ENCODE measurements around the gene CTSC.

Gene CTSC

DNA sequence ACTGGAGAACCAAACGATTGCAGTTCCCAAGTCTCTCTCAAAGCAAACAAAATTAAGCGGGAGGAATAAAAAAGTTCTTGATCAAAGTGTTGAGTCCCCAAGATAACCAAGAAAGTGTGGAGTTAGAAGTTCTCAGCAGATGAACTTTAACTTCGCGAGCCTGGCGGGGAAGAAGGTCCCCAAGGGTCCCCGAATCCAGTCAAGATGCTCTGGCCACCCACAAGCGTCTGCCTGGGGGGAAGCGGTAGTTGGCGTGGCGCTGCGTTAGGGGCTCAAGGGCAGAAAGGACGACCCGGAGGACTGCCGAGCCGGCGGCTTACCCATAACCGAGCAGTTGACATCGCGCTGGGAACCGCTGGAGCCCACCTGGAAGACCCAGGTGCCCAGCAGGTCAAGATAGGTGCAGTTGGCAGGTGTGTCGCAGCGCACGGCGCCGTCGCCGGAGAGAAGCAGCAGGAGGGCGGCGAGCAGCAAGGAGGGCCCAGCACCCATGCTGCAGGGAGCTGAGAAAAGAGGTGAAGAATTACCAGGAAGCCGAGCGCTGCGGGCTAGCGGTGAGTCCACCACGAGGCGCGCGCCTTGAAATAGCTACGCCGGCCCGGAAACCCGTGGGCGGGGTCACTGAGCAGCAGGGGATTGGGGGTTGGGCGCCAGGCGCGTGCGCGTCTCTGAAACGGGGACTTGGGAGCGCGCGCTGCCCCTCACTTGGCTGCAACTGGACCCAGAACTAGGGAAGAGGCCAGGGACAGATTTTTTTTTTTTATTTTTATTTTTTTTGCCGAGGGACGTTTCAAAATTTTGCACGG lies at the start of gene CTSC:
TSS of gene CTSC (minus strand) at position 556 of the 806 bp plus-strand sequence. CDS start at position 492, 64 bp downstream.
- peak; percentile 86 for DNase-seq (ENCODE audit: low read depth)

DNA sequence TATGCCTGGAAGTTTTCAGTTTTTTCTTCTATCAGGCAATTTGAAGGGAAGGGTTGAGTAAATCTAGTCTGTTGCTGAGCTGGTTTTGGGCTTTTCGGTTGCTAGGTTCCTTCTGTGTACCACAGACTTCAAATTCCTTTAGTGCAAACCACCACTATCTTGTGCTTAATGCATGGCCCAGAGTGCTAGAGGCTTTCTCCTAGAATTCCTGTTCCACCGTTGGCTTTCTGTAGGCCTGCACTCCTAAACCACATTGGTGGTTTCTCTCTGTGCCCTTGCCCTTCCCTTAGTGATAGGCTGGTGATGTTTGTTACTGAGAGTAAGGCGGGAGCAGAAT lies 47.1 kb upstream of the CTSC start:
- DNase-seq (ENCODE audit: low read depth) = no peak

DNA sequence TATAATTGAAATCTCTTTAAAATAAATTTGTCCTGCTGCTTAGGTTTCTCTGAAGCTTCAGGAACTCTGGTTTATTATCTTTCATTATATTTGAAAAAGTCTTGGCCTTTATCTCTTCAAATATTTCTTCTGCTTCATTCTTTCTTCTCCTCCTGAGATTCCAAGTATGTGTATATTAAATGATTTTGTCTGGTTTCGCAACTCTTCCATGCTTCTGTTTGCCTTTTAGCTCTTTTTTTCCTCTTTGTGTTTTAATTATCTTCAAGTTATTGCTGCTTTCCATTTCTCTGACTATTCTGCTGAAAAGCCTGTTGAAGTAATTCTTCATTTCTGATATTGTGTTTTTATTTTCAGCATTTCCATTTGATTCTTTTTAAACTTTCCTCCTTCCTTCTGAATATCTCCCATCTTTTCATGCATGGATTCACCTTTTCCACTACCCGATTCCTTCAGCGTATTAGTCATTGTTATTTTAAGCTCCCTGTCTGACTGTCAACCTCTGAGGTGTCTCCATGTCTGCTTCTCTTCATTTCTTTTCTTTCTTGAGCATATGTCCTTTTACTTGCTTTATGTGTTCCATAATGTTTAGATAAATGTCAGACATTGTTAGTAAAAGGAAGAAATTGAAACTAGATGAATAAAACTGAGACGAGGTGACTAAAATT lies 46.6 kb upstream of the CTSC start:
- DNase-seq (ENCODE audit: low read depth) = no peak

DNA sequence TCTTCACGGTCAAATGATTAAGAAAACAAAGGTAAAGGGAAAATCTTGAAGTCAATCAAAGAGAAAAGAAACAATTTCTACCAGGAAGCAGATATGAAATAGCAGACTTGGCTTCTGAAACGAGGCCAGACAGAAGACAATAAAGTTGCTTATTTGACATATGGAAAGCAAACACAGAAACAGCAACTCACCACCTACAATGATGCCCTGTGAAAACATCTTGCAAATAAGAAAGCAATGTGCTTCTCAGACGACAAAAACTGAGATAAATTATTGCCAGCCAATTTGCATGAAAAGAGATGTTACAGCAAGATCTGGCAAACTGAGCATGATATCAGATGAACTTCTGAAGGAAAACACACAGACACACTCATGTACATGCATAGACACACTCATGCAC lies 45.9 kb upstream of the CTSC start:
- no peak for DNase-seq (ENCODE audit: low read depth)

DNA sequence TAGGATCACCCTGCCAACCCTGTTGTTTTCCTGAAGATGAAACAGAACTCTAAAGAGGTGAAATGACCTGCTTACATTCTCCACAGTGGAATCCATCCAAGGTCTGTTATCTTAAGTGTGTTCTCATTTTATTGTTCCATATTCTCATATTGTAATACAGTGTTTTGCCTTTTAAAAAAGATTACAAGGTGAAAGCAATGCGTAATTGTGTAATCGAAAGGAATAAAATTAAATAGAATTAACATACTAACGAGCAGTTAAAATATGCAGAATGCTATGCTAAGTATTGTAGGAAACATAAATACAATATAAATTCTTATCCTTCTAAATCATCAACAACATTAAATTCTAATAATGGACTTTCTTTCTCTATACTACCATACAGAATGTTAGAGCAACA lies 41.6 kb upstream of the CTSC start:
- DNase-seq (ENCODE audit: low read depth) = no peak

DNA sequence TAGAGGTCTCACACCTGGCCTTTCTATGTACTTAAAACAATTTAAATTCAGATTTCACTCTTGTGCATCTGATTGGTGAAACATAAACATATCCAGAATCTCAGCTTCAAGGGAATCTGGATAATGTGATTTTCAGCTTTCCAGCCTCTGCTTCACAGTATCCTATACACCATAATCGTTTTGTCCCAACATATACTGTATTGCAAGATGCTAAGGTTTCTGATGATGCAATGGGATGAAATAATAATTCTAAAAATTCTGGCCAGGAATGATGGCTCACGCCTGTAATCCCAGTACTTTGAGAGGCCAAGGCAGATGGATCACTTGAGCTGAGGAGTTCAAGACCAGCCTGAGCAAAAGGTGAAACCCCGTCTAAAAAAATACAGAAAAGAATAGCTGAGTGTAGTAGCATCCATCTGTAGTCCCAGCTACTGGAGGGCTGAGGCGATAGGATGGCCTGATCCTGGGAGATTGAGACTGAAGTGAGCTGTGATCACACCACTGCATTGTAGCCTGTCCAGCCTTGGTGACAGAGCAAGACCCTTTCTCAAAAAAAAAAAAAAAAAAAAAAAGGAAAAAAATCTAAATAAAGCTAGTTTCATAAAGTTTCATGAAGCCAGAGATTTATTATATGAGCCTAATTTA lies 41.0 kb upstream of the CTSC start:
- DNase-seq (ENCODE audit: low read depth) = no peak

DNA sequence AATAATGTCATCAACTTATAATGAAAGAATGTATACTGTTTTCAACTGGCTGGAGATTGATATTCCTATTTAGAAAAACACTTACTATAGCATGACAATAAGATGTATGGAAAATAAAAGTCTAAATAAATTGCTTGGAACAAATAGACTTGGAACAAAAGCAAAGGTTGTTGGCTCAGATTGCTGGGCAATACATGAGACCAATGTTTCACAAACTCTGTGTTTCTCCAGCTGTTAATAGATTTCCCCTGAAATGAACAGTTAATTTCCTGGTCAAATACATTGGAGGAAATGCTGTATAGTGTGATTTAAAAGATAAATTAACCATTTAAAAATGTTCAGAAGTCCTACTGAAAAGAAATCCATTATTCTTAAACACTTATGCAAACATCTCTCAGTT lies 40.1 kb upstream of the CTSC start:
- DNase-seq (ENCODE audit: low read depth) = no peak

DNA sequence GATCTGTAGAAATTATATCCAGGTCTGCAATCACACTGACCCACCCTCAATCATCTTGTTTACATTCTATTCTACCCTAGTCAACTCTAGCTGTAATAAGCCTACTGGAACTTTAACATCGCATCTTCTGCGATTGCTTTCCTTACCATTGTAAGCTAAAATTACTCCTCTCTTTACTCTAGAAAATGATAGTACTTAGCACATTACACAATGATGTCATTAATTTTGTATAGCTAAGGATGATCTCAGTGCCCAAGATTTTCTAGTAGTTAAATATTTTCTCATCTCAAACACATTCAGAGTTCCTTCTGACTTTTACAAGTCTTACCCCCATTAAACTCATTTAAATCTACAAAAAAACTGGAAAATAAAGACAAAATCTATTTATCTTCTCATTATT lies 39.6 kb upstream of the CTSC start:
- DNase-seq (ENCODE audit: low read depth) = no peak

DNA sequence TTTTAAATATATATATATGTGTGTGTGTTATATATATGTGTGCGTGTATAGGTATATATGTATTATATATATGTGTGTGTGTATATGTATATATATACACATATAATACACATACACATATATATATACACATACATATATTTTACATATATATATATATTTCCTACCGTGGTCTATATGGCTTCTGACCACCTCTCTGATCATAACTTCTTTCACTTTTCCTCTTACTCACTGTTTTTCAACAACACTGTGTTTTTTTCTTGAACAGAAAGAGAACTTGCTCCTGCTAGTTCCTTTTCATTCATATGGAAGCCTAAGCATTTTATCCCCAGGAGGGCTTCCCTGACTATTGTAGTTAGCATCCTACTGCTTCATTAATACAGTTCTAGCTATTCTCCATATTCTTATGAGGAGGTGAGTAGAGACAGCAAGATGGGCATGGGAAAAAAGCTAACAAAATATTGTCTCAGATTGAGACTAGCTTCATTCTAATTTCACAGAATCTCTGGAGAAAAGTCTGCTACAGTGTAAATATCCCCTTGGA lies 38.5 kb upstream of the CTSC start:
- DNase-seq (ENCODE audit: low read depth) = no peak

DNA sequence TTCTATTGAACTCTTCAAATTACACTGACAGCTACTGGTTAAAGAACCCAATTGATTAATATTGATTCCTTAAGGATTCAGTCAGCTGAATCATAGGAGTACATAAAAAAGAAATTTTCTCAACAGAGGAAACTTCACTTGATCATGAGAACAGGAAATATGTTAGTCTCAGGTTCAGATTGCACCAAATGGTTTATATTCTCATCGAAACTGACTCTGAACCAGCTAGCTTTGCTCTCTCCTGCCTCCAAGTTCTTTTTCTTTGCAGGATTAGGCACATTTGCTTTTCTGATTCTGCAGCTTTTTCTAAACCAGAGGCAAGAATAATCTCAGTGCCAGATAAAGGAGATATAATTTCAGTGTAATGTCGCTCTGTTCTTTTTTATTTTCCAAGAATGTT lies 33.2 kb upstream of the CTSC start:
- no peak for DNase-seq (ENCODE audit: low read depth)

DNA sequence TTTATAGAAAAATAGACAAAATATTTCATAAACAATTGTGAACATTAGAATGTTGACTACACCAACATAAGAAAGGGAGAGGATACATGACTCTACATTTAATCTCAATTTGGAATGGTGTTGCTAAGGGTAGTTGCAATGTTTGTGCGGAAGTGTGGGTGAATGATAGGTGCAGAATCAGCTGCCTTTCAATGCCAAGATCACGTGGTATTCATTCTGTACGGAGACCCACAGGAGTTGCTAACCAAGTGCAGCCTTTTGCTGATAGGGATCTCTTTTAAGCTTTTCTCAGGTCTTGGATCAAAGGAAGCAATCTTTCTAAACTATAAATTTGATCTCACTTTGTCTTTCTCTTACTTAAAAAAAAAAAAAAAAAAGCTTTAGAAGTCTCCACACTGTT lies 29.8 kb upstream of the CTSC start:
- DNase-seq (ENCODE audit: low read depth) = no peak

DNA sequence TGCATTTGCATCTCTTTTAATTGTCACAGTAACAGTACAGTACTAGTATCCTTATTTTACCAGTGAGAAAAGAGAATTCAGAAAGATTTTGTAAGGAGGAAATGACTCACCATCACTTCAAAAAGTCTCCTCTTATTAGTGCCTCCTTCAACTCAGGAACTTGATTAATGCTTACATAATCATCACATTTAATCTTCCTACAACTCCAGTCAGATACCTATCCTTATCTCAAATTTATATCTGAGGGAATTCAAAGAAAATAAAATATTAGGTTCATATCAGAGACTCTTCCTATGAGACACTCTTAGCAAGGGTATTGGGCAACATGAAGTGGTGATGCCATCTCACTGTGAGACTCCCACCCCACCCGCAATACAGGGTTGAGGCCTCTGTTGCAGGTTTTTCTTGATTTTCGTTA lies 26.1 kb upstream of the CTSC start:
- DNase-seq (ENCODE audit: low read depth) = no peak

DNA sequence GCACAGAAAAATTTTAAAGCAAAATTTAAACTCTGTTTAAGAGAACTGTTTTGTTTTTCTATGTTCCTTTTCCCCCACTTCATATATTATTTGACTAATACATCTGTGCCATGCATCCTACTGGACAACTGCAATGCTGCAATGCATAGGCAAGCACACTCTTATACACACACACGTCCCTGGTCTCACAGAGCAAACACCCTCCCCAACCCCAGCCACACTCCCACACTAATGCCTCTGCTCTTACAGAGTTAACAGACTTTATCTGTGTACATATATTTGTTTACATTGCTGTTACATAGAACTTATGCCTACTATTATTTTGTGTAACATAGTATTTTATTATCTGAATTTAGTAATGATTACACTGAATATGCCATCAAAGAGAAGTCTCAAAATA lies 25.5 kb upstream of the CTSC start:
- DNase-seq (ENCODE audit: low read depth) = no peak

DNA sequence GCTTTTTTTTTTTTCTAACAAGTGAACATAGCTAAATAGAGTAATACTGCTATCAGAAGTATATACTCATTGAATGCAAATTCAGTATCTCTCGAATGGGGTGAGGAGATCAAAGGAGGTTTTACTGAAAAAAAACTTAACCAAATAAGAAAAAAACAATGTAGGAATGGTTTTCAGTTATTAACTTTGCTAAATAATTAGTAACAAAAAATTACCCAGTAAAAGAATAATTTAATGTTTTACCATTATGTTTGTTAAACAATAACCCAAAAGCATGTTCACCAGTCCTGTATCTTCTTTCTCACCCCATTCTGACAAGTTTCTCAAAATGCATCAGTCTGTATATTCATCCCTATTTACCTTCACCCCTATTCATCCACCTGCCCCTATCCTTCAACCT lies 22.6 kb upstream of the CTSC start:
- no peak for DNase-seq (ENCODE audit: low read depth)

DNA sequence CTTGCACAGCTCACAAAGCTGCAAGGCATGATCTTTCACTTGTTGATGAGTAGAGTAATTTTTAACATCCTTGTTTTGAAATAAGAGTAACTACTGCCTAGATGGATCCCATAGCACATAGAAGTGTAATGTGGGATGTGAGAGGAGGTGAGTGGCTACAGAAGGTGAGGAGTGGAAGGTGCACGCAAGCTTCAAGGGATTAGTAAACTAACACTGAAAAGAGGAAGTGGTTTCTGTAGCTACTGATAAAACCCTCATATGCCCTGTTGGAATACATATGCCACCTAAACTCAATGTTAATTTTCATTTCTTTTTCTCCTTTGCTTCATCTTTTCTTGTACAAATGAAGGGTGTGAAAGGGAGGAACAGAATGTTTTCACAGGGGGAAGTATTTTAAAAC lies 22.0 kb upstream of the CTSC start:
- no peak for DNase-seq (ENCODE audit: low read depth)

DNA sequence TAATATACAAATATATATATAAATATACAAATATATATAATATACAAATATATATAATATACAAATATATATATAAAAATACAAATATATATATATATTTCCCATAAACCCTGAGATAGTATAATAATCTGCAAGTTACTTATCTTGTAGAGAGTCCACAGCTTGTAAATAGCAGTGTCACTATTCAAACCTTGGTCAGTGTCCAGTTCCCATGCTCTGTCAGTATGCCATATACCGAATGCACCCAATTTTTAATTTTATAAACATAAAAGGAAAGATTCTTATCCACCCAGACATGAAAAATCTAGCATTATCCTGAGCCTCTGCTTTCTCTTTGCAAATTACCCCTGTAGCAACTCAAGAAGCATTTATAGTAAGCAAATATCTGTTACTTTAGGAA lies 21.6 kb upstream of the CTSC start:
- no peak for DNase-seq (ENCODE audit: low read depth)

DNA sequence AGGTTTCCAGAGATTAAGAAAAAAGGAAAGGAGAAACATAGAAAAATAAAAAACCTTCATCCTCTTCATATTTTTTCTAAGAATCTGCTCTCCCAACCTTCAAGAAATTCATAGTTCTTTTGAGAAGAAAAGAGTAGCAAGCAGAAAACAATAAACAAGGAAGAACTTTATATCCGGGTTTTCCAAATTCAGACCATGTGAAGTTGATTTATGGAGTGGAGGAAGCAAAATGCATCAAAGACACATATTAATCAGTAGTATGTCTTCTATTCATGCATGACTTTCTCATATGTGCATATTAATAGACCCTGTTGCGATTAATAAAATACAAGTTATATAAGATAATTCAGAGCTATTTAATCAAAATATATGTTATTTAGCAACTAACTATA lies 20.5 kb upstream of the CTSC start:
- no peak for DNase-seq (ENCODE audit: low read depth)

DNA sequence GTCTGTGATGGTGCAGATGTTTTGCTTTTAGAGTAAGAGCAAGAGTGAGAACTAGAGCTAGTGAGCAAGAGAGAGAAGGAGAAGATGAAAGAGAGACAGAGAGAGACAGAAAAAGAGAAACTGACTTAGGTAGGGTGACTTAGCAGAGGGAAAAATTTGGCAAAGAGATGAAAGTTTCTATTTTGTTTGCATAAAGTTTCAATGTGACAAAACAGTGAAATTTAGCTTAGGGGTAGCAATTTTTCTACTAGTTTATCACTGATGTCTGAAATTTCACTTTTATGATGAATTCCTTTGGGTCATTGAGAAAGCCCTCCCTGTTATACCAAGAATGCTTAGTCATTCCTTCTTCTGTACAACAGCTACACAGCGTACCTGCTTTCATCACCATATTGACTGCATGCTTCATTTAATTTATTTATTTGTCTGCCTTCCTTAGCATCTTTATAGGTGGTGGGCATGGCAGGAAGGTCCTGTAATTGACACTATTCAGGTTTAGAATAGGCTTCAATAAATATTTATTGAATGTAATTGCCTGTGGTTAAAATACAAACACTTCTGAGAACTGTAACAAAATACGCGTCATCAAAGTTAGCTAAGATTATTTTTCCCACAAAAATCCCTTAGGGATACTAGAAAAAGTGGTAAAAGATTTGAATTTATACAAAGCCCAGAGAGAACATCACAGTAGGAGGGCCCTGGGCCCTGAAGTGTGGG lies 19.9 kb upstream of the CTSC start:
- DNase-seq (ENCODE audit: low read depth) = no peak

DNA sequence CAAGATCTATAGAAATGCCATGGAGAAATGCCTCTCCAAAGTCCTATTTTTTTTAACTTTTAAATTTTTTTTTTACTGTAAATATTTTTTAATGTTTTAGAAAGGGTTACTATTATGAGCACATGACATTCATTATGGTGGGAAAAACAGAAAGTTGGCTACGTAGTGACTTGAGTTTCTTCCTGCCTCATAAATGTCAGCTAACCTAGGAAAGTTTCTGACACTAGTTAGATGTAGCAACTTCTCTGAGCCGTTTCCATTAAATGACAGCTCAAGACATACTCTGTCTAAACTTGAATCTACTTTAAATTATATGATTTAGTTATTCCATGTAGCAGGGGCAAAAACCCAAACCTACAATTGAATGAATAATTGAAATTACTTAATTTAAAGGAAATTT lies 18.4 kb upstream of the CTSC start:
- DNase-seq (ENCODE audit: low read depth) = no peak

DNA sequence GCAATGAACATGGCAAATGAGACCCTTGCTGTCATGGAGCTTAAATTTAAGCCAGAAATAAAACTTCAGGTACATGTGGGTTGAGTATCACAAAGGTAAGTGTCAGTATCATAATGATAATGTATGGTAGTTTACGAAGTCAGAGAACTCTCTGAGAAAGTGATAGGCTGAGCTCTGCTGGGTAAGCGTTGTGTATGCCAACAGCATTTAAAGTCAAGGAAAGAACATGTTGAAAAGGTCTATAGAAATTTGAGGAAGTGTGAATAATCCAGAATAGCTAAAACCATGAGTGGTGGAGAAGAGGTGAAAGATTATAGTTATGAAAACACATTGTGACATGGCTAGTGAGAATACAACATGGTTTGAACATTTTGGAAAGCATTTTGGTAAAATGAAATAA lies 17.4 kb upstream of the CTSC start:
- no peak for DNase-seq (ENCODE audit: low read depth)

DNA sequence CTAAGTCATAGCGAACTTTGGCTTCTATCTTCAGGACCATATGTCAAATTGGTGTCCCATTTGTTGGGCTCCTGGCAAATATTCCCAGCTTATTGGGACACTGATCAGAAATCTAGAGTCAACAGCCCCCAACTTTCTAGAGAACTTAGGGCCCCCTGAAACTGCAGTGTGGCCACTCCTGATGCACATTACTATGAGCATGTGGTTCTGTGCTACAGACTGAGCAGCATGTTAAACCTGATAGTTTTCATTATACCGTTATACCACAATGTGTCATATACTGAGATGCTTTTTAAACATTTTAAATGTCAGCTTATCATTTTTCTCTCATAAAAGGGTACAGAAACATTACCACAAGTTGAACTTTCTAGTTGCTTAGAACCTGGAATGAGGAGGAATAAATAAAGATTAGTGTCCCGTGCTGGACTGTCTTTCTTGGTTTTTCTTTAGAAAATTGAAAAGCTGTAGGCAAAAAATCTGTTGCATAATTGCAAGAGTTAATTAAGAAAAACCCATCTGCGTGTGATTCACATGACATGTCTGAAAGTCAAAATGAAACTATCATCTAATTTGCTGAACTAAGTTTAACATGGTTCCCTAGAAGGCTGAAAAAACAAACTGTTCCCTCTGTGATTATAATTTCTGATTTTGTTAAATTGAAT lies 16.4 kb upstream of the CTSC start:
- DNase-seq (ENCODE audit: low read depth) = no peak

DNA sequence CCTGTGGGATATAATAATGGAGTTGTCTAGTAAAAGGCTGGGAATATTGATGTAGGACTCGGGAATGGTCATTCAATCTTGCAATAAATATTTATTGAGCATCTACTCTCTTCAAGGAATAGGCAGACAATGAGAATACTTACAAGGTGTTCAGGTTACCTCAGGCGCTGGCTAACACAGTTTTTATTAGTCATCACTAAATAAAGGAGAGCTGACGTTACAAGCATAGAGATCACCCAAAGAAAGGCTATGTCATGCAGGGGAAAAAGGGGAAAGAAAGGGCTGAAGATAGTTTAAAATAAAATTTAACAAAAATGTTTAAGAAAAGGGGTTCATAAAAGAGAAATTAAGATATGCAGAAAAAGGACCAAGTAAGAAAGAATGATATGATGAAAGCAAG lies 15.8 kb upstream of the CTSC start:
- no peak for DNase-seq (ENCODE audit: low read depth)

Data from stimulated activated CD8-positive, alpha-beta memory T cell treated with anti-CD3 and anti-CD28 coated beads, Interleukin-15, amount 100 ng/mL, for 24 hours (primary cell).